ENCODE measurements around the gene KRT83.

GRCh38 chr12:52319097-52319496 lies 2.1 kb downstream of the KRT83 start:
- TF ChIP-seq CTCF (IDR thresholded peaks at IDR 0.05) = no peak
- TF ChIP-seq POLR2AphosphoS5 (IDR thresholded peaks at IDR 0.05; ENCODE audit: insufficient read depth in 1 of 2, low read depth in 1 of 2) = no peak
- no peak for TF ChIP-seq POLR2A (IDR thresholded peaks at IDR 0.05)
